Measurements from ENCODE around the gene PTPN13.

- no peak for TF ChIP-seq CTCF (IDR thresholded peaks at IDR 0.05; ENCODE audit: low read depth, low read length, poor library complexity, severe bottlenecking)
- no peak for TF ChIP-seq EZH2phosphoT487 (IDR thresholded peaks at IDR 0.05; ENCODE audit: borderline replicate concordance, low read length)
Observed at GRCh38 chr4:86720508-86721068, 126.5 kb downstream of the PTPN13 start.

Data from DOHH2 (cell line).